ENCODE results near the gene TRERF1. TPM values are rescaled to one million over a fixed set of nuclear protein-coding genes. Genes with fewer than 3 reads are reported as not detected.
"Not testable (repeated sequence)": the region's sequence is repeated elsewhere in the genome, so short reads cannot be mapped to it uniquely, and the experiment has no call there.

Gene TRERF1
- total RNA-seq, 1 donor from 2014 or later, result 49.1 TPM

DNA sequence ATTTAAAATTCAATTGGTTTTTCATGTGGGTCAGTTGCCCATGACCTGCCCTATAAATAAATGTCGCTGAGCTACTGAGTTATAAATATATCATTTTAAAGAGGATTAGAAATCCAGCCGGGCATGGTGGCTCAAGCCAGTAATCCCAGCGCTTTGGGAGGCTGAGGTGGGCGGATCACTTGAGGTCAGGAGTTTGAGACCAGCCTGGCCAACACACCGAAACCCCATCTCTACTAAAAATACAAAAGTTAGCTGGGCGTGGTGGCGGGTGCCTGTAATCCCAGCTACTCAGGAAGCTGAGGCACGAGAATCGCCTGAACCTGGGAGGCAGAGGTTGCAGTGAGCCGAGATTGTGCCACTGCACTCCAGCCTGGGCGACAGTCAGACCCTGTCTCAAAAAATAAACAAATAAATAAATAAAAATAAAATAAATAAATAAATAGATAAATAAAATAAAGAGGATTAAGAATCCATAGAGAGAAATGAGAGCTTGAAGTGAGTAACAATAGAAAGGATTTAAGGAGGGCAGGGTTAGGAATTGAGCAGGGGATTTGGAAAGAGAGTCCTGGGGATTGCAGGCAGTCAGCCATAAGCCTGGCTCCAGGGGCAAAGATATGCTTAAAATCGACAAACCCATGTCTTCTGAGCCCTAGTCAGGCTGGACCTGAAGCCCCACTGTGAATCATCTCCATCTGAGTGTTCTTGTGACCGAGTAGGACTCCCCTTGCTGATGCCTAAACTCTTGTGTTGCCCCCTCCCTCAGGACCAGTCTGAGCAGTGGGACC, 249.4 kb downstream of the TRERF1 start:
- intact Hi-C loops (cut with micrococcal nuclease), result not testable (repeated sequence)

- intact Hi-C loops (cut with micrococcal nuclease), result no loop called here
Measured at GRCh38 chr6:42201382-42201781, 250.3 kb downstream of the TRERF1 start.

DNA sequence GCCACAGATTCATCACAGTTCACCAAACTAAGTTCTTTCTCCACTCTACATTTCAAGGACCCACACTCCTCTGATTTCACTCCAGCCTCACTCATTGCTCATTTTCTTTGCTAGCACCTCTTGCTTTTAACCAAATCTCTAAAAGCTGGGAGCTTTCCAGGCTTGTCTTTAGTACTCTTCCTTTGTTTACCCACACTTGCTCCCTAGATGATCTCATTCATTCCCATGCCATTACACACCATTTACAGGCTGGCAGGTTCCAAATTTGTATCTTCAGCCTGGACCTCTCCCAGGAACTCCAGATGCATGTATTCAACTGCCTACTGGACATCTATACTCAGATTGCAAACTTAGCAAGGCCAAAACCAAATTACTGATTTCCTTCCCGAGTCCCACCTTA, 251.7 kb downstream of the TRERF1 start:
- intact Hi-C loops (cut with micrococcal nuclease), result no loop called here

- intact Hi-C loops (cut with micrococcal nuclease), result no loop called here
Measured at GRCh38 chr6:42199106-42199981, 252.4 kb downstream of the TRERF1 start.

DNA sequence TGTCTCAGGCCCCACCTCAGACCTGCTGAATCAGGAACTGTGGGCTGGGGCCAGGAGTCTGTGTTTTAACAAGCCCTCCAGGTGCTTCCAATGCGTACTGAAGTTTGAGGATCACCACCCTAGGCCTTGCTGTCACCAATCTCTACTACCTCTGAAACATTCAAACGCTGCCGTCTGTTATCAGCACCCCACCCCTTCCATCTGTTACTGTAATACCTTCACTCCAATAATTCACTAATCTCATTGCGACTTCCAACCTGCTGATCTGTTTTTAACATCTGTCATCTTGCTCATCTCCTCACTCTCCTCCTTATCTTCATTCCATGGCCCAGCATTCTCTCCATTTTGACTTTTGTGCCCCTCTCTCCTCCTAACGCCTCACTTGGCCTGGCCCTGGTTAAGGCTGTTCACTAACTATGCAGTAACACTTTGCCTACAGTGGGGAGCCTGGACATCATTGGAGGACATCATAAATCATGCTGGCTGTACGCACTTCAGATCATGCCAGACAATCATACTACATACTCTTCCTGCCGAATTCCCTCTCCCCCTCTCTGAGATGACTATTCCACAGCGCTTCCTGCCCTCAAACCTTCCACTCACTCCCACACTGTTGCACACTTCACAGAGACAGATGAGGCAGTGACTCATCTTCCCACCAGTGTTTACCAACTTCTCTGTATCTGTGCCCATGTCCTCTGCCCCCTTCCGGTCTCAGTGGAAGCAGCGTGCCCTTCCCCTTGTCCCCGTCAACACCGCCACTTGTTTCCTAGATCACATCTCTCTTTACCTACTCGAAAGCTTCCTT, 254.0 kb downstream of the TRERF1 start:
- intact Hi-C loops (cut with micrococcal nuclease), result no loop called here

- intact Hi-C loops (cut with micrococcal nuclease), result no loop called here
Measured at GRCh38 chr6:42195415-42195814, 256.3 kb downstream of the TRERF1 start.

- intact Hi-C loops (cut with micrococcal nuclease), result no loop called here
Measured at GRCh38 chr6:42194056-42194455, 257.7 kb downstream of the TRERF1 start.

DNA sequence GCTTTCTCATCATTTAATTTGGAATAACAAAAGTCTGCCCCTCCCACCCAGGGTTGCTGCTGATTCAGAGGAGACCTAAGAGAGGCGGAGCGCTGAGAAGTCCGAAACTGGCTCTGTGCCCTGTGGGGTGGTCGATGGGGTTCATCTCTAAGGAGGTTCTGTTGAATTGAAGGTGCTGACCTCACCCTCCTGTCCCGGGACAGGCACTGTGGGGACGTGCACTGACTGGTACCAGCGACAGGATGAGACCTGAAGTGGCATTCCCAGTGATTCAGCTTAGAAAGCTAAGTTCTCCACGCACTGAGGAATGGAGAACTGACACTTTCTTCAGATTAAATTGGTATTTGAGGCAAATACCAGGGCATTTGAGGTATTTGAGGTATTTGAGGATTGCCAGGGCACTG, 258.2 kb downstream of the TRERF1 start:
- intact Hi-C loops (cut with micrococcal nuclease), result no loop called here

- intact Hi-C loops (cut with micrococcal nuclease), result not testable (repeated sequence)
Measured at GRCh38 chr6:42192385-42192784, 259.3 kb downstream of the TRERF1 start.

GRCh38 chr6:42190554-42191183, 261.1 kb downstream of the TRERF1 start:
- intact Hi-C loops (cut with micrococcal nuclease), result no loop called here

- intact Hi-C loops (cut with micrococcal nuclease), result no loop called here
Measured at GRCh38 chr6:42188406-42188805, 263.3 kb downstream of the TRERF1 start.

DNA sequence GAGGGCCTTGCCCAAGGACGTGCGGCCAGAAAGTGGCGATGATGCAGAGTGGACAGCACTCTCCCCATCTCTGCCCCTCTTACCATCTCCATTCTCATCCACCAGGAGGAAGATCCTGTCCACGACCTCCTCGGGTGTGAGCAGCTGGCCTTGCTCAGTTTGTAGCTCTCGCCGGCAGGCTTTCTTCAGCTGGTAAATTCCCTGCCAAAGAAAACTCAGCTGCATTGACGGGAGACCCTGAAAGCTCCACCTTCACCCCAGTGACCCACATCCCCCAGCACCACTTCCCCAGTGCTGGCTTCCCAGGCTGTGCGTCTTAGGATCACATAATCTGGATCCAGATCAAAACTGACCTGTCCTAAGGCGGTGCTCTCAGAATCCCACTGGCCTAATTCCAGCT, 266.1 kb downstream of the TRERF1 start:
- intact Hi-C loops (cut with micrococcal nuclease), result no loop called here

GRCh38 chr6:42184475-42184874, 267.3 kb downstream of the TRERF1 start:
- intact Hi-C loops (cut with micrococcal nuclease), result no loop called here

GRCh38 chr6:42182101-42182500, 269.6 kb downstream of the TRERF1 start:
- intact Hi-C loops (cut with micrococcal nuclease), result no loop called here

GRCh38 chr6:42179945-42180313, 271.8 kb downstream of the TRERF1 start:
- intact Hi-C loops (cut with micrococcal nuclease), result no loop called here

GRCh38 chr6:42179261-42179944, 272.3 kb downstream of the TRERF1 start:
- intact Hi-C loops (cut with micrococcal nuclease), result no loop called here

GRCh38 chr6:42177514-42178364, 274.0 kb downstream of the TRERF1 start:
- intact Hi-C loops (cut with micrococcal nuclease), result no loop called here

DNA sequence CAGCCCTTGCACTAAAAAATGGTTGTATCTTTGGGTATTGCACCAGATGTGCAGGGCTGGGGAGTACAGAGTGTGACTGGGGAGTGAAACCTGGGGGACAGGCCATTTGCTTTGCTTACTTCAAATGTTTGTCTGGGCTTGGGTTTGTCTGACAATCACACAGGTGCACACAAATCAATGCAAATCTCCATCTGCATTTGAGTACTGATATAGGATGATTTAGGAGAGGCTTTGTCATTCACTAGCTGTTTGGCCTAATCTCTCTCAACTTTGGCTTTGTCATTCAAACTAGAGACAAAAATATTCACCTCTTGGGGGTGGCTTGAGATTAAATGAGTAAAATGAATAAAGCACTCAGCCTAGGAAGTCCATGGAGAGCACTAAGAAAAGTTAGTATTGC, 274.7 kb downstream of the TRERF1 start:
- intact Hi-C loops (cut with micrococcal nuclease), result no loop called here

- intact Hi-C loops (cut with micrococcal nuclease), result no loop called here
Measured at GRCh38 chr6:42175860-42176259, 275.9 kb downstream of the TRERF1 start.
